HG02798 (cell line): ENCODE results near the gene TBC1D1.

Source experiments
- ATAC-seq: cut with Tn5 transposase; IDR thresholded peaks from one replicate; pipeline ENCODE4 v1.9.1; 2021; ENCODE audit warnings: mild to moderate bottlenecking; ENCODE audit not compliant: unreplicated experiment, poor library complexity

TBC1D1 gene

GRCh38 chr4:38037612-38038011 is 146.7 kb downstream of the TBC1D1 start:
- no peak for ATAC-seq

GRCh38 chr4:38040619-38041018 is 149.7 kb downstream of the TBC1D1 start:
- no peak for ATAC-seq

GRCh38 chr4:38044060-38044459 is 153.2 kb downstream of the TBC1D1 start:
- ATAC-seq = no peak

DNA sequence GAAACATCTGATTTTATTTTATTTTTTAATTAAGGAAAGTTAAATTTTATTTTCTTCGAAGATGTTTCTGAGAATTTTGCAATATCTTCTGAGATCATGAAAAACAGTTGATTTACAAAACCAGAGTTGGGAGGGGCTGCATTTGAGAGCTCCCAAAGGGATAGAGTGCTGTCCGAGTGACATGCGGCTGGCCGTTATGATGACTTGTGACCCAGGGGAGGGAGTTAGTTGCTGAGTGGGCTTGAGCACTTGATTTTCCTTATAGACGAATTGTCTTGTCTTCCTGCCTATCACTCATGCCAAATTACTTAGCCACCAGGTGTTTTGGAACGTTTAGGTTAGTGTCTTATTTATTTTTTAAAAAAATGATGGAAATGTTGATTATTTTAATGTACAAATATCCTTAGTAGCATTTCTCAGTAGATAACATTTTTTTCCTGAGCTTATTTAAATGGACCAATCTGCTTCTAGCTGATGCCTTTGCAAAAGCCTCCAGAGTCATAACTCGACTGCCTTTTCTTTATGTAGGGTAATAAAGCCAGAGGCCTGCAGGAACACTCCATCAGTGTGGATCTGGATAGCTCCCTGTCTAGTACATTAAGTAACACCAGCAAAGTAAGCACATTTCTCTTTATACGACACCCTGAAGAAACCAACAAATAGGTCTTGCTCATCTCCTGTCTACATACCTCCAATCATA is 154.6 kb downstream of the TBC1D1 start:
- no peak for ATAC-seq

DNA sequence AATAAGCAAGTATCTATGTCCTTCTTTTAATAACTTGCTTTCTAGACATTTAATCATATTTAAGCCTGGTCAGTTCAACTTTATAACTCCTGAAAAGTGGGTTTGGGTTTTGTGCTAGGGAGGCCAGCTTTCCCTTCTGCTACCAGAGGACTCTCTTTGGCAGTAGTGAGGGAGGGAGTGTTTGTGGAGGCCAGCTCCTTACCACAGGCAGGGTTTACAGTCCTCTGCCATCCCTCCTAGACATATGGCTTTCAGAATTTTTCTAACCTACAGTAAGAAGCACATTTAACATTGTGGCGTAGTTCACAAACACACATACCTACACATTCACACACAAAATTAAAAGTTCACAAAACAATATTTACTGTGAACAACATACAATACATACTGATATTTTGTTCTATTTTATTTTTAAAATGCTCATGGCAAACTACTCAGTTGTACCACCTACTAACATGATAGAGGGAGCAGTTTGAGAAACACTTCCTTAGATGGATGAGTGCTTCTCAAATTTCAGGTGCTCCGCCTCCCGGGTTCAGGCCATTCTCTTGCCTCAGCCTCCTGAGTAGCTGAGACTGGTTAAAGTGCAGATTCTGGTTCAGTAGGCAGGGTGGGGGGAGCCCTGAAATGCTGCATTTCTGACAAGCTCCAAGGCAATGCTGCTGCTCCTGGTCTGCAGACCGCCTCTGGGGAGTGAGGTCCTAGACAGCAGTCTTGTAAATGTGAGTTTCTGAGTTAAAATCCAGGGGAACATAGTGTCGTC is 156.0 kb downstream of the TBC1D1 start:
- no peak for ATAC-seq

DNA sequence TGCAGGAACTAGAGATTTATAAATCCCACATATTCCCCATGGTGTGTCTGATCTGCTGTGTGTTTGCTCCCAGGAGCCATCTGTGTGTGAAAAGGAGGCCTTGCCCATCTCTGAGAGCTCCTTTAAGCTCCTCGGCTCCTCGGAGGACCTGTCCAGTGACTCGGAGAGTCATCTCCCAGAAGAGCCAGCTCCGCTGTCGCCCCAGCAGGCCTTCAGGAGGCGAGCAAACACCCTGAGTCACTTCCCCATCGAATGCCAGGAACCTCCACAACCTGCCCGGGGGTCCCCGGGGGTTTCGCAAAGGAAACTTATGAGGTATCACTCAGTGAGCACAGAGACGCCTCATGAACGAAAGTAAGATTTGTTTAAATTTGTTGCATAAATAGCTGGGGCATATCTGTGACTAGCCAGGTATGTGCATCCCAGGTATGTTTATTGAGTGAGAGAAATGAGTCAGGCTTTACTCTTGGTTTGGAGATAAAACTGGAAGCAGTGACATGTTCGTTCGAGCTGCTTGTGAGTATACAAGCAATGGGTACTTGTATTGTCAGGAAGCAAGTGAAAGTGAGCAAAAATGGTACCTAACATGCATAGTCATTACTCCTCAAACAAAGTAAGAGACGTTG is 158.8 kb downstream of the TBC1D1 start:
- ATAC-seq = no peak

- ATAC-seq = no peak
These were observed 159.9 kb downstream of the TBC1D1 start for GRCh38 chr4:38050560-38051350.

- ATAC-seq = no peak
These were observed 164.7 kb downstream of the TBC1D1 start for GRCh38 chr4:38055566-38055965.

- ATAC-seq = no peak
These were observed 165.3 kb downstream of the TBC1D1 start for GRCh38 chr4:38056011-38056685.

DNA sequence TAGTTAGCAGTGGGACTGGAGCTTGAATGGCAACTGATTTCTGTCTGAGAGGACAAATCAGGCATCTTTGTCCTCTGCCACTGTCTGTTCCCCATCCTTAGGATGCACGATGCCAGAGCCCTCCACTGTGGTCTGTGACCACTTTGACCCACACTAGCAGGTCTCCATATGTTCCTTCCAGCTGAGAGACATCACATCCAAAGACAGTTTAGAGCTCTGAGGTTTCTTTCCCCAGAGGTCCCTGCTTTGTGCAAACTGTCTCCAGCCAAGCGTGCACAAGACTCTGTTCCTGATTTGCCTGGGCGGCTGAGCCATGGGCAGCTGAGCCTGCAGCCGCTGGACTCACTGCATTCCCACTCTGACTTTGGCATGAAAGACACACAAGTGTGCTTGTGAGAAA is 167.3 kb downstream of the TBC1D1 start:
- ATAC-seq = no peak

DNA sequence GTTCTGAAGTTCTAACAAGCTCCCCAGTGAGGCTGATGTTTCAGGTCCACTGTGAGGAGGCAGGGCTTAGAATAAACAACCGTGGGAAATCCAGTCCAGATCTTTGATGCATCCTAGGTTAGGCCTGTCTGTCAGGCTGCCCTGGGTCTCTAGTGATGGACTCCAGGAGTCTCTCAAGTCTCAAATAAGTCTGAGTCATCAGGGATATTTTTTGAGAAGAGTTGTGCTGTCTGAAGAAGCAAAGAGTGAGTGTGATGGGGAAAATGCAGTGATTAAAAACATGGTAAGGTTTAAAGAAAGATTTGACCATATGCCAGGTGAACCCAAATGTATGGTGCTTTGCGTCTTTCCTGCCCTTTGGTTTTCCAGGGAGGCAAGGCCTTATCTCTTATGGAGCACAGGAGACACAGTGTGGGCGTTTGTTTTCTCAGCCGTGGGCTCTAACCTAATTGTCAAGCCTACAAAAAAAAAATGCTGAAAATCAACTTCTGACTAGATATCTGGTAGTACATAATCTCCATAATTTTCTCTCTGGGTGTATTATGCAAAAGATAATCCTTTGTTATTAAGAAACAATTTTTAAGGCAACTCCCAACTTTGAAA is 170.0 kb downstream of the TBC1D1 start:
- no peak for ATAC-seq

- peak; percentile 75 for ATAC-seq
These were observed 171.3 kb downstream of the TBC1D1 start for GRCh38 chr4:38062088-38062775.

- ATAC-seq = no peak
These were observed 171.9 kb downstream of the TBC1D1 start for GRCh38 chr4:38062776-38063097.

- ATAC-seq = no peak
These were observed 174.3 kb downstream of the TBC1D1 start for GRCh38 chr4:38065176-38065575.

GRCh38 chr4:38065900-38066299 is 175.0 kb downstream of the TBC1D1 start:
- no peak for ATAC-seq

GRCh38 chr4:38067499-38067898 is 176.6 kb downstream of the TBC1D1 start:
- no peak for ATAC-seq

DNA sequence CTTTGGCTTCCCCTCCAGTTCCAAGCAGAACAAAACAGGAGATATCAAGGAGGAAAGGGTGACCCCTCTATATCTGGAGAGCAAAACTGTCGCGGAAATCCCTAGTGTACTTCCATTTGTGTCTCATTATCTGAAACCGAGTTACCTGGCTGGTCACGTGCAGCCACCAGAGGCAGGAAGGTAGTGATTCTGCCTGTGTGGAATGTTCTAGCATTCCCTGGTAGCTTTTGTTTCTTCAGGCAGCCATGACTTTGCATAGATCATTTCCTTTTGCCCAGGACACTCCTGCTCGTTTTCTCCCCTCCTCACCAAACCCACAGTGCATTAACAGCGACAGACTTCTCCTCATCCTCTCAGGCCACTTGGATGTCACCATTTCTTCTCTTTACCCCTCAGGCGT is 177.2 kb downstream of the TBC1D1 start:
- no peak for ATAC-seq

GRCh38 chr4:38069271-38069760 is 178.4 kb downstream of the TBC1D1 start:
- ATAC-seq = no peak

- ATAC-seq = no peak
These were observed 181.0 kb downstream of the TBC1D1 start for GRCh38 chr4:38071801-38072431.
